GM23338 (cell line): Measurements from ENCODE around the gene EIF2AK3. TPM values are rescaled to one million over a fixed set of nuclear protein-coding genes. Genes with fewer than 3 reads are reported as not detected.

ENCODE experiments used
- ATAC-seq: fragments of 200-7000 bp; cut with Tn5 transposase; 3 replicates; pipeline ENCODE4 v1.9.1; 2020
- DNase-seq: peaks from one replicate; pipeline ENCODE4 v3.0.0-alpha.2; 2015; ENCODE audit warnings: low spot score
- H2AFZ ChIP-seq: fragments of 200-600 bp; sonication (generic); 2 replicates; pipeline ENCODE4 v1.8.0; 2016; ENCODE audit warnings: antibody characterized with exemption, mild to moderate bottlenecking, moderate library complexity
- H3F3A ChIP-seq: fragments of 200-600 bp; sonication (generic); replicated peaks from 2 replicates; pipeline ENCODE4 v1.8.0; 2017; ENCODE audit warnings: antibody characterized with exemption, mixed run types, low read depth
- H3K27ac ChIP-seq: fragments of 200-600 bp; sonication (generic); 2 replicates; pipeline ENCODE4 v1.6.1; 2016; ENCODE audit warnings: low read depth
- H3K27me3 ChIP-seq: fragments of 200-600 bp; sonication (generic); 2 replicates; pipeline ENCODE4 v1.8.0; 2016; ENCODE audit warnings: mild to moderate bottlenecking, mixed run types, moderate library complexity; ENCODE audit not compliant: insufficient read depth
- H3K36me3 ChIP-seq: fragments of 200-600 bp; sonication (generic); 2 replicates; pipeline ENCODE4 v1.8.0; 2016; ENCODE audit warnings: mild to moderate bottlenecking; ENCODE audit not compliant: insufficient read depth
- H3K4me1 ChIP-seq: fragments of 200-600 bp; sonication (generic); 2 replicates; pipeline ENCODE4 v1.8.0; 2016; ENCODE audit warnings: mild to moderate bottlenecking, moderate library complexity; ENCODE audit not compliant: insufficient read depth
- H3K4me2 ChIP-seq: fragments of 200-600 bp; sonication (generic); 2 replicates; pipeline ENCODE4 v1.7.1; 2017; ENCODE audit warnings: mixed run types
- H3K4me3 ChIP-seq: fragments of 200-600 bp; sonication (generic); 2 replicates; pipeline ENCODE4 v1.6.1; 2016; ENCODE audit warnings: mixed run types
- H3K79me2 ChIP-seq: fragments of 200-600 bp; sonication (generic); replicated peaks from 2 replicates; pipeline ENCODE4 v1.8.0; 2017; ENCODE audit warnings: mild to moderate bottlenecking; ENCODE audit not compliant: insufficient read depth
- H3K9me2 ChIP-seq: fragments of 200-600 bp; sonication (generic); 2 replicates; pipeline ENCODE4 v1.8.0; 2017; ENCODE audit not compliant: insufficient read depth
- H4K20me1 ChIP-seq: fragments of 200-600 bp; sonication (generic); replicated peaks from 2 replicates; pipeline ENCODE4 v1.8.0; 2017; ENCODE audit warnings: mild to moderate bottlenecking; ENCODE audit not compliant: insufficient read depth
- H3K27ac Mint-ChIP-seq: 2 replicates; pipeline ENCODE4 v1.8.0; 2020; ENCODE audit warnings: inconsistent platforms, mild to moderate bottlenecking, moderate library complexity, mixed read lengths
- H3K27me3 Mint-ChIP-seq: 3 replicates; pipeline ENCODE4 v1.8.0; 2022; ENCODE audit warnings: low read depth, mild to moderate bottlenecking, moderate library complexity, mixed read lengths, inconsistent platforms; ENCODE audit not compliant: insufficient read depth, poor library complexity
- H3K36me3 Mint-ChIP-seq: 3 replicates; pipeline ENCODE4 v1.8.0; 2021; ENCODE audit warnings: low read depth, mild to moderate bottlenecking, inconsistent platforms, moderate library complexity, mixed read lengths
- H3K4me1 Mint-ChIP-seq: 3 replicates; pipeline ENCODE4 v1.8.0; 2020; ENCODE audit warnings: mild to moderate bottlenecking, inconsistent platforms, mixed read lengths
- H3K4me3 Mint-ChIP-seq: 3 replicates; pipeline ENCODE4 v1.8.0; 2021; ENCODE audit warnings: moderate library complexity, mild to moderate bottlenecking, inconsistent platforms, mixed read lengths
- H3K9me3 Mint-ChIP-seq: 3 replicates; pipeline ENCODE4 v1.8.0; 2020; ENCODE audit warnings: moderate library complexity, mild to moderate bottlenecking, inconsistent platforms, mixed read lengths
- CREB1 ChIP-seq: fragments of 250-450 bp; sonication (Bioruptor Pico); IDR thresholded peaks from 2 replicates; pipeline ENCODE4 v1.5.0; 2020; ENCODE audit warnings: low read depth, mild to moderate bottlenecking, moderate library complexity
- CTCF ChIP-seq, 2 experiments: fragments of 200-600 bp in 1 of 2; sonication (generic) in 1 of 2; conservative IDR thresholded peaks; 2 replicates each; pipeline versions ENCODE4 v1.5.1 to v1.6.1; 2016 to 2017; ENCODE audit warnings: antibody characterized with exemption in 2 of 2, low read depth in 2 of 2, mild to moderate bottlenecking in 2 of 2, moderate library complexity in 1 of 2
- EZH2phosphoT487 ChIP-seq: fragments of 200-600 bp; sonication (generic); IDR thresholded peaks from one replicate; pipeline ENCODE4 v1.8.1; 2018; ENCODE audit warnings: antibody characterized with exemption; ENCODE audit not compliant: unreplicated experiment
- NANOG ChIP-seq: IDR thresholded peaks from 2 replicates; pipeline ENCODE4 v1.6.1; 2016; ENCODE audit warnings: antibody characterized with exemption, borderline replicate concordance
- STAT1 ChIP-seq: IDR thresholded peaks from one replicate; pipeline ENCODE4 v1.6.1; 2016; ENCODE audit warnings: antibody characterized with exemption; ENCODE audit not compliant: unreplicated experiment
- ZNF114 ChIP-seq: fragments of 250-450 bp; sonication (Bioruptor Pico); IDR thresholded peaks from 2 replicates; pipeline ENCODE4 v1.5.0; 2020; ENCODE audit warnings: mild to moderate bottlenecking, moderate library complexity
- ZNF331 ChIP-seq: fragments of 250-450 bp; sonication (Bioruptor Pico); IDR thresholded peaks from 2 replicates; pipeline ENCODE4 v1.5.0; 2020; ENCODE audit warnings: low read depth, mild to moderate bottlenecking, moderate library complexity
- polyA plus RNA-seq: library from polyadenylated mRNA; unstranded; fragments of >200 nt; fragmentation: Nextera tagmentation; extraction: Ambion mirVana; gene quantifications from 2 replicates; pipeline ENCODE4 v1.2.1, GENCODE V29; 2016
- total RNA-seq: library from RNA; depleted of rRNA; stranded (reverse); fragments of >200 nt; shearing (Covaris generic); gene quantifications from 2 replicates; pipeline ENCODE4 v1.2.3, GENCODE V29; 2014
- TF ChIP-seq, protein P1 (sequence below): fragments of 250-450 bp; sonication (Bioruptor Pico); IDR thresholded peaks from 2 replicates; pipeline ENCODE4 v1.5.0; 2020; ENCODE audit warnings: mild to moderate bottlenecking, moderate library complexity
- TF ChIP-seq, protein P2 (sequence below): IDR thresholded peaks from 2 replicates; pipeline ENCODE4 v1.6.1; 2016; ENCODE audit warnings: antibody characterized with exemption

The EIF2AK3 gene
- total and polyA plus RNA-seq, 2 experiments from 2014 or later, result 5.9 to 24.2 TPM

DNA sequence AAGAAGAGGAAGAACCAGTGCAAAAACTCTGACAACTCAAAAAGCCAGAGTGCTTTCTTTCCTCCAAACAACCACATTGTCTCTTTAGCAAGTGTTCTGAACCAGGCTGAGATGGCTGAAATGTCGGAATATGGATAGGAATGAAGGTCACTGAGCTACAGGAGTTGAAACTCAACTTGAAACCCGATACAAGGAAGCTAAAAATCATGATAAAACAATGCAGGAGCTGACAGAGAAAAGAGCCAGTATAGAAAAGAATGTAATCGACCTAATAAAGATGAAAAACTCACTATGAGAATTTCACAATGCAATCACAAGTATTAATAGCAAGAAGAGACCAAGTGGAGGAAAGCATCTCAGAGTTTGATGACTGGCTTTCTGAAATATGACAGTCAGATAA is 15.0 kb upstream of the EIF2AK3 start (continued):
- TF ChIP-seq, protein P1, sequence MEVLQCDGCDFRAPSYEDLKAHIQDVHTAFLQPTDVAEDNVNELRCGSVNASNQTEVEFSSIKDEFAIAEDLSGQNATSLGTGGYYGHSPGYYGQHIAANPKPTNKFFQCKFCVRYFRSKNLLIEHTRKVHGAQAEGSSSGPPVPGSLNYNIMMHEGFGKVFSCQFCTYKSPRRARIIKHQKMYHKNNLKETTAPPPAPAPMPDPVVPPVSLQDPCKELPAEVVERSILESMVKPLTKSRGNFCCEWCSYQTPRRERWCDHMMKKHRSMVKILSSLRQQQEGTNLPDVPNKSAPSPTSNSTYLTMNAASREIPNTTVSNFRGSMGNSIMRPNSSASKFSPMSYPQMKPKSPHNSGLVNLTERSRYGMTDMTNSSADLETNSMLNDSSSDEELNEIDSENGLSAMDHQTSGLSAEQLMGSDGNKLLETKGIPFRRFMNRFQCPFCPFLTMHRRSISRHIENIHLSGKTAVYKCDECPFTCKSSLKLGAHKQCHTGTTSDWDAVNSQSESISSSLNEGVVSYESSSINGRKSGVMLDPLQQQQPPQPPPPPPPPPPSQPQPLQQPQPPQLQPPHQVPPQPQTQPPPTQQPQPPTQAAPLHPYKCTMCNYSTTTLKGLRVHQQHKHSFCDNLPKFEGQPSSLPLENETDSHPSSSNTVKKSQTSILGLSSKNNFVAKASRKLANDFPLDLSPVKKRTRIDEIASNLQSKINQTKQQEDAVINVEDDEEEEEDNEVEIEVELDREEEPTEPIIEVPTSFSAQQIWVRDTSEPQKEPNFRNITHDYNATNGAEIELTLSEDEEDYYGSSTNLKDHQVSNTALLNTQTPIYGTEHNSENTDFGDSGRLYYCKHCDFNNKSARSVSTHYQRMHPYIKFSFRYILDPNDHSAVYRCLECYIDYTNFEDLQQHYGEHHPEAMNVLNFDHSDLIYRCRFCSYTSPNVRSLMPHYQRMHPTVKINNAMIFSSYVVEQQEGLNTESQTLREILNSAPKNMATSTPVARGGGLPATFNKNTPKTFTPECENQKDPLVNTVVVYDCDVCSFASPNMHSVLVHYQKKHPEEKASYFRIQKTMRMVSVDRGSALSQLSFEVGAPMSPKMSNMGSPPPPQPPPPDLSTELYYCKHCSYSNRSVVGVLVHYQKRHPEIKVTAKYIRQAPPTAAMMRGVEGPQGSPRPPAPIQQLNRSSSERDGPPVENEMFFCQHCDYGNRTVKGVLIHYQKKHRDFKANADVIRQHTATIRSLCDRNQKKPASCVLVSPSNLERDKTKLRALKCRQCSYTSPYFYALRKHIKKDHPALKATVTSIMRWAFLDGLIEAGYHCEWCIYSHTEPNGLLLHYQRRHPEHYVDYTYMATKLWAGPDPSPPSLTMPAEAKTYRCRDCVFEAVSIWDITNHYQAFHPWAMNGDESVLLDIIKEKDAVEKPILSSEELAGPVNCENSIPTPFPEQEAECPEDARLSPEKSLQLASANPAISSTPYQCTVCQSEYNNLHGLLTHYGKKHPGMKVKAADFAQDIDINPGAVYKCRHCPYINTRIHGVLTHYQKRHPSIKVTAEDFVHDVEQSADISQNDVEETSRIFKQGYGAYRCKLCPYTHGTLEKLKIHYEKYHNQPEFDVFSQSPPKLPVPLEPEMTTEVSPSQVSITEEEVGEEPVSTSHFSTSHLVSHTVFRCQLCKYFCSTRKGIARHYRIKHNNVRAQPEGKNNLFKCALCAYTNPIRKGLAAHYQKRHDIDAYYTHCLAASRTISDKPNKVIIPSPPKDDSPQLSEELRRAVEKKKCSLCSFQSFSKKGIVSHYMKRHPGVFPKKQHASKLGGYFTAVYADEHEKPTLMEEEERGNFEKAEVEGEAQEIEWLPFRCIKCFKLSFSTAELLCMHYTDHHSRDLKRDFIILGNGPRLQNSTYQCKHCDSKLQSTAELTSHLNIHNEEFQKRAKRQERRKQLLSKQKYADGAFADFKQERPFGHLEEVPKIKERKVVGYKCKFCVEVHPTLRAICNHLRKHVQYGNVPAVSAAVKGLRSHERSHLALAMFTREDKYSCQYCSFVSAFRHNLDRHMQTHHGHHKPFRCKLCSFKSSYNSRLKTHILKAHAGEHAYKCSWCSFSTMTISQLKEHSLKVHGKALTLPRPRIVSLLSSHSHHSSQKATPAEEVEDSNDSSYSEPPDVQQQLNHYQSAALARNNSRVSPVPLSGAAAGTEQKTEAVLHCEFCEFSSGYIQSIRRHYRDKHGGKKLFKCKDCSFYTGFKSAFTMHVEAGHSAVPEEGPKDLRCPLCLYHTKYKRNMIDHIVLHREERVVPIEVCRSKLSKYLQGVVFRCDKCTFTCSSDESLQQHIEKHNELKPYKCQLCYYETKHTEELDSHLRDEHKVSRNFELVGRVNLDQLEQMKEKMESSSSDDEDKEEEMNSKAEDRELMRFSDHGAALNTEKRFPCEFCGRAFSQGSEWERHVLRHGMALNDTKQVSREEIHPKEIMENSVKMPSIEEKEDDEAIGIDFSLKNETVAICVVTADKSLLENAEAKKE (CRISPR knock-in tag), result no peak

GRCh38 chr2:88641330-88641729 is 14.1 kb upstream of the EIF2AK3 start:
- peaks cover 15% of the 10 kb centered on the region for H3K4me1 Mint-ChIP-seq
- H3K4me2 ChIP-seq, result no peak overlapping the region
- H2AFZ ChIP-seq, result peak overlapping the region; percentile 77; the same call in 1 of the 2 replicates
- ATAC-seq, result no peak
- peaks cover 1% of the 10 kb centered on the region for H3K27me3 Mint-ChIP-seq
- H3K4me3 ChIP-seq, result no peak overlapping the region
- H3K27ac Mint-ChIP-seq, result no peak overlapping the region
- no peaks in the 10 kb centered on the region for H3K79me2 ChIP-seq
- no peaks in the 10 kb centered on the region for H3F3A ChIP-seq
- peaks cover 20% of the 10 kb centered on the region for H3K4me1 ChIP-seq
- H3K27ac ChIP-seq, result no peak overlapping the region
- no peak for DNase-seq
- H3K36me3 ChIP-seq, result no peaks in the 10 kb centered on the region
- H3K4me3 Mint-ChIP-seq, result no peak overlapping the region
- peaks cover 7% of the 10 kb centered on the region; the same call in 1 of the 3 replicates for H3K9me3 Mint-ChIP-seq
- H3K27me3 ChIP-seq, result no peaks in the 10 kb centered on the region
- H4K20me1 ChIP-seq, result no peaks in the 10 kb centered on the region
- no peak for TF ChIP-seq CREB1 (CRISPR knock-in tag)
- no peak for TF ChIP-seq ZNF114 (CRISPR knock-in tag)
- peaks cover 3% of the 10 kb centered on the region; the same call in 1 of the 3 replicates for H3K36me3 Mint-ChIP-seq
- no peaks in the 10 kb centered on the region; the same call in 1 of the 2 replicates for H3K9me2 ChIP-seq

- peaks cover 15% of the 10 kb centered on the region for H3K4me1 Mint-ChIP-seq
- no peak overlapping the region for H3K27ac ChIP-seq
- ATAC-seq, result no peak
- TF ChIP-seq CREB1 (CRISPR knock-in tag) (no peak), CTCF (conservative IDR thresholded peaks at IDR 0.05; ENCODE audit: low read depth in 2 of 2) (no peak), STAT1 (no peak), EZH2phosphoT487 (no peak), ZNF331 (CRISPR knock-in tag) (no peak), NANOG (no peak), ZNF114 (CRISPR knock-in tag) (no peak)
- TF ChIP-seq, protein P2, sequence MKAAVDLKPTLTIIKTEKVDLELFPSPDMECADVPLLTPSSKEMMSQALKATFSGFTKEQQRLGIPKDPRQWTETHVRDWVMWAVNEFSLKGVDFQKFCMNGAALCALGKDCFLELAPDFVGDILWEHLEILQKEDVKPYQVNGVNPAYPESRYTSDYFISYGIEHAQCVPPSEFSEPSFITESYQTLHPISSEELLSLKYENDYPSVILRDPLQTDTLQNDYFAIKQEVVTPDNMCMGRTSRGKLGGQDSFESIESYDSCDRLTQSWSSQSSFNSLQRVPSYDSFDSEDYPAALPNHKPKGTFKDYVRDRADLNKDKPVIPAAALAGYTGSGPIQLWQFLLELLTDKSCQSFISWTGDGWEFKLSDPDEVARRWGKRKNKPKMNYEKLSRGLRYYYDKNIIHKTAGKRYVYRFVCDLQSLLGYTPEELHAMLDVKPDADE, result no peak
Measured at GRCh38 chr2:88639865-88640264, 12.6 kb upstream of the EIF2AK3 start.

More at GRCh38 chr2:88639865-88640264, 12.6 kb upstream of the EIF2AK3 start:
- peaks cover 3% of the 10 kb centered on the region for H3K27me3 Mint-ChIP-seq
- no peaks in the 10 kb centered on the region for H3K27me3 ChIP-seq
- peaks cover 7% of the 10 kb centered on the region; the same call in 1 of the 3 replicates for H3K9me3 Mint-ChIP-seq
- no peaks in the 10 kb centered on the region for H3F3A ChIP-seq
- no peaks in the 10 kb centered on the region; the same call in 1 of the 2 replicates for H3K9me2 ChIP-seq
- H3K36me3 ChIP-seq, result no peaks in the 10 kb centered on the region
- no peaks in the 10 kb centered on the region for H4K20me1 ChIP-seq
- peaks cover 20% of the 10 kb centered on the region for H3K4me1 ChIP-seq
- H3K36me3 Mint-ChIP-seq, result peaks cover 3% of the 10 kb centered on the region; the same call in 1 of the 3 replicates
- H3K4me2 ChIP-seq, result no peak overlapping the region
- no peak overlapping the region for H3K4me3 ChIP-seq
- H2AFZ ChIP-seq, result no peak overlapping the region
- H3K79me2 ChIP-seq, result no peaks in the 10 kb centered on the region
- no peak for DNase-seq
- H3K27ac Mint-ChIP-seq, result no peak overlapping the region
- no peak overlapping the region for H3K4me3 Mint-ChIP-seq
